ENCODE measurements around the gene CELSR1. TPM values are rescaled to one million over a fixed set of nuclear protein-coding genes. Genes with fewer than 3 reads are reported as not detected.

Gene CELSR1
- total and polyA plus RNA-seq, 9 donors, result 0.63 to 25.2 (median 2.9) TPM

- Histone ChIP-seq H3K36me3 (no peaks in the 10 kb centered on the region), H3K9me3 (no peaks in the 10 kb centered on the region), H3K4me3 (no peak overlapping the region), H3K27ac (no peak overlapping the region), H3K27me3 (no peaks in the 10 kb centered on the region), H3K4me1 (ENCODE audit: insufficient read depth) (no peaks in the 10 kb centered on the region)
- TF ChIP-seq POLR2A (IDR thresholded peaks at IDR 0.05) (no peak), CTCF (IDR thresholded peaks at IDR 0.05) (no peak), EP300 (IDR thresholded peaks at IDR 0.05) (no peak)
- 79 to 81% (median 80%) methylated on average over 25 of the region's 25 CpGs for WGBS, 3 donors
- DNase-seq, result no peak
- intact Hi-C loops (cut with DNase I), result loop anchor here in 2 of 4 donors (10.0 kb wide), 1 partner anchor 165 kb away; the partner anchor contains the start of gene CELSR1 (in 2 of the 2)
Measured at GRCh38 chr22:46369716-46370583, 167.5 kb downstream of the CELSR1 start.

GRCh38 chr22:46368871-46369715 is 168.3 kb downstream of the CELSR1 start:
- no peaks in the 10 kb centered on the region for H3K36me3 ChIP-seq
- WGBS, 3 donors, result 85 to 90% (median 85%) methylated on average over 31 of the region's 31 CpGs
- H3K4me1 ChIP-seq (ENCODE audit: insufficient read depth), result no peaks in the 10 kb centered on the region
- no peaks in the 10 kb centered on the region for H3K27me3 ChIP-seq
- peak in 1 of 5 donors; percentile 11 for DNase-seq
- intact Hi-C loops (cut with DNase I), result loop anchor here in 2 of 4 donors (10.0 kb wide), 1 partner anchor 166 kb away; the partner anchor contains the start of gene CELSR1 (in 2 of the 2)
- no peak overlapping the region for H3K4me3 ChIP-seq
- no peak for TF ChIP-seq EP300 (IDR thresholded peaks at IDR 0.05)
- TF ChIP-seq CTCF (IDR thresholded peaks at IDR 0.05), result no peak
- no peak for TF ChIP-seq POLR2A (IDR thresholded peaks at IDR 0.05)
- no peak overlapping the region for H3K27ac ChIP-seq
- no peaks in the 10 kb centered on the region for H3K9me3 ChIP-seq

GRCh38 chr22:46368422-46368821 is 169.0 kb downstream of the CELSR1 start:
- intact Hi-C loops (cut with DNase I), result loop anchor here in 2 of 4 donors (10.0 kb wide), 1 partner anchor 166 kb away; the partner anchor contains the start of gene CELSR1 (in 2 of the 2)

More at GRCh38 chr22:46368422-46368821, 169.0 kb downstream of the CELSR1 start:
- no peak overlapping the region for H3K4me3 ChIP-seq
- no peaks in the 10 kb centered on the region for H3K36me3 ChIP-seq
- WGBS, 3 donors, result 73 to 78% (median 77%) methylated on average over 12 of the region's 12 CpGs
- no peak for TF ChIP-seq CTCF (IDR thresholded peaks at IDR 0.05)
- TF ChIP-seq EP300 (IDR thresholded peaks at IDR 0.05), result no peak
- TF ChIP-seq POLR2A (IDR thresholded peaks at IDR 0.05), result no peak
- H3K9me3 ChIP-seq, result no peaks in the 10 kb centered on the region
- H3K4me1 ChIP-seq (ENCODE audit: insufficient read depth), result no peaks in the 10 kb centered on the region
- H3K27ac ChIP-seq, result no peak overlapping the region
- H3K27me3 ChIP-seq, result no peaks in the 10 kb centered on the region
- no peak for DNase-seq

Data from ovary (tissue), 9 donors.